Esophagus (tissue), 2 donors: Measurements from ENCODE around the gene NPIPA7. TPM values are rescaled to one million over a fixed set of nuclear protein-coding genes. Genes with fewer than 3 reads are reported as not detected.
"Not testable (repeated sequence)": the region's sequence is repeated elsewhere in the genome, so short reads cannot be mapped to it uniquely, and the experiment has no call there.

ENCODE experiments used
- H3K27ac ChIP-seq, 2 donors: one replicate each; pipeline ENCODE4 v1.5.1; 2013; ENCODE audit warnings: low read depth in 2 of 2, mild to moderate bottlenecking in 2 of 2, inconsistent platforms in 1 of 2, low read length in 1 of 2, moderate library complexity in 1 of 2
- H3K27me3 ChIP-seq, 2 donors: one replicate each; pipeline ENCODE4 v1.6.1; 2013; ENCODE audit warnings: low read length in 2 of 2, control low read depth in 1 of 2, mild to moderate bottlenecking in 1 of 2; ENCODE audit not compliant: insufficient read depth in 2 of 2, control insufficient read depth in 1 of 2
- H3K36me3 ChIP-seq, 2 donors: one replicate each; pipeline ENCODE4 v1.6.1; 2013; ENCODE audit warnings: low read length in 1 of 2; ENCODE audit not compliant: control insufficient read depth in 2 of 2, insufficient read depth in 2 of 2
- H3K4me1 ChIP-seq, 2 donors: one replicate each; pipeline ENCODE4 v1.6.1; 2013; ENCODE audit warnings: low read length in 1 of 2; ENCODE audit not compliant: control insufficient read depth in 2 of 2, insufficient read depth in 2 of 2
- H3K4me3 ChIP-seq, 2 donors: one replicate each; pipeline ENCODE4 v1.5.1; 2013; ENCODE audit warnings: low read length in 2 of 2, mild to moderate bottlenecking in 2 of 2, low read depth in 1 of 2, moderate library complexity in 1 of 2
- H3K9me3 ChIP-seq, 2 donors: one replicate each; pipeline ENCODE4 v1.6.1; 2013; ENCODE audit warnings: mild to moderate bottlenecking in 2 of 2, low read depth in 1 of 2, low read length in 1 of 2, moderate library complexity in 1 of 2; ENCODE audit not compliant: control insufficient read depth in 2 of 2, insufficient read depth in 1 of 2
- WGBS, 2 donors: extraction: QIAGEN DNeasy Blood & Tissue Kit; methylation state at CpG; one replicate each; pipeline ENCODE4 v1.1.7; 2013; 5-methylcytosine and 5-hydroxymethylcytosine counted together
- polyA plus RNA-seq, 2 donors: library from polyadenylated mRNA; stranded (reverse); fragments of 200-250 nt; gene quantifications; one replicate each; pipeline ENCODE4 v1.2.3, GENCODE V29; 2013
- donor health status: healthy with polysubstance abuse.
- donor health status: Bipolar disorder and iron deficiency.

Gene NPIPA7
- polyA plus RNA-seq, 2 donors = 13.6 to 42.0 TPM

DNA sequence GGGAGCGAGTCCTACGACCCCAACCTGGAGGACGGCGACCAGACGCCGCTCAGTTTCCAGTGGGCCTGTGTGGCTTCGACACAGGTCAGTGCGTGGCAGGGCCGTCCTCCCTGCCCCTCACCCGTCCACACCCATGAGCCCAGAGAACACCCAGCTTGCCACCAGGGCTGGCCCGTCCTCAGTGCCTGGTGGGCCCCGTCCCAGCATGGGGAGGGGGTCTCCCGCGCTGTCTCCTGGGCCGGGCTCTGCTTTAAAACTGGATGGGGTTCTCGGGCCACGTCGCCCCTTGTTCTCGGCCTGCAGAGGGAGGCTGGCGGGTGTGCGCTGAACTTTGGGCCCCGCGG is 11.7 kb upstream of the NPIPA7 start:
- no CpG with 5 or more reads among the region's 23 CpGs for WGBS, 2 donors

GRCh38 chr16:16369081-16369856 is 9.7 kb upstream of the NPIPA7 start:
- H3K27ac ChIP-seq, H3K4me1 ChIP-seq, H3K9me3 ChIP-seq, H3K4me3 ChIP-seq, H3K27me3 ChIP-seq, H3K36me3 ChIP-seq: not testable (repeated sequence)
- 45 to 47% methylated on average over 25 to 31 of the region's 45 CpGs for WGBS, 2 donors

More for the DNA sequence above, 11.7 kb upstream of the NPIPA7 start:
- not testable (repeated sequence) for H3K27me3 ChIP-seq, H3K9me3 ChIP-seq, H3K4me1 ChIP-seq, H3K36me3 ChIP-seq, H3K4me3 ChIP-seq, H3K27ac ChIP-seq

DNA sequence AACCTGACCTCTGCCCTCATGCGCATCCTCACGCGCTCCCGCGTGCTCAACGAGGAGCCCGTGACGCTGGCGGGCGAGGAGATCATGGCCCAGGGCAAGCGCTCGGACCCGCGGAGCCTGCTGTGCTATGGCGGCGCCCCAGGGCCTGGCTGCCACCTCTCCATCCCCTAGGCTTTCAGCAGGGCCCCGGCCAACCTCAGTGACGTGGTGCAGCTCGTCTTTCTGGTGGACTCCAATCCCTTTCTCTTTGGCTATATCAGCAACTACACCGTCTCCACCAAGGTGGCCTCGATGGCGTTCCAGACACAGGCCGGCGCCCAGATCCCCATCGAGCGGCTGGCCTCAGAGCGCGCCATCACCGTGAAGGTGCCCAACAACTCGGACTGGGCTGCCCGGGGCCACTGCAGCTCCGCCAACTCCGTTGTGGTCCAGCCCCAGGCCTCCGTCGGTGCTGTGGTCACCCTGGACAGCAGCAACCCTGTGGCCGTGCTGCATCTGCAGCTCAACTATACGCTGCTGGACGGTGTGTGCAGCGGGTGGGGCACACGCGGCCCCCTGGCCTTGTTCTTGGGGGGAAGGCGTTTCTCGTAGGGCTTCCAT is 7.7 kb upstream of the NPIPA7 start:
- WGBS, 2 donors = 88 to 89% methylated on average over 5 to 27 of the region's 43 CpGs
- not testable (repeated sequence) for H3K9me3 ChIP-seq, H3K27me3 ChIP-seq, H3K36me3 ChIP-seq, H3K4me1 ChIP-seq, H3K4me3 ChIP-seq, H3K27ac ChIP-seq

DNA sequence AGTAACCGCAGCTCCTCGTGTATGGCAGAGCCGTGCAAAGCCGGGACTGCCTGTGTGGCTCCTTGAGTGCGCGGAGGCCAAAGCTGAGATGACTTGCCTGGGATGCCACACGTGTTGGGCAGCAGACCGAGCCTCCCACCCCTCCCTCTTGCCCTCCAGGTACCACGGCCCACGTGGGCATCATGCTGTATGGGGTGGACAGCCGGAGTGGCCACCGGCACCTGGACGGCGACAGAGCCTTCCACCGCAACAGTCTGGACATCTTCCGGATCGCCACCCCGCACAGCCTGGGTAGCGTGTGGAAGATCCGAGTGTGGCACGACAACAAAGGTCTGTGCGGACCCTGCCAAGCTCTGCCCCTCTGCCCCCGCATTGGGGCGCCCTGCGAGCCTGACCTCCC is 4.7 kb upstream of the NPIPA7 start:
- WGBS, 2 donors = 85 to 89% methylated on average over 7 to 11 of the region's 25 CpGs
- not testable (repeated sequence) for H3K27ac ChIP-seq, H3K27me3 ChIP-seq, H3K4me1 ChIP-seq, H3K9me3 ChIP-seq, H3K4me3 ChIP-seq, H3K36me3 ChIP-seq

DNA sequence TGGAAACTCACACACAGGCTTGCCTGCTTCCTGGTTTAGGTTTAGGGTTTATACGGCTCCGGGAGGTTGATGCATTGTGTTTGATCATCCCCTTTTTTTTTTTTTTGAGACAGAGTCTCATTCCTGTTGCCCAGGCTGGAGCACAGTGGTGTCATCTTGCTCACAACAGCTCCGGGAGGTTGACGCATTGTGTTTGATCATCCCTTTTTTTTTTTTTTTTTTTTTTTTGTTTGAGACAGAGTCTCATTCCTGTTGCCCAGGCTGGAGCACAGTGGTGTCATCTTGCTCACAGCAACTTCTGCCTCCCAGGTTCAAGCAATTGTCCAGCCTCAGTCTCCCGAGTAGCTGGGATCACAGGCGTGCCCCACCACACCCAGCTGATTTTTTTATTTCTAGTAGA is 20.7 kb downstream of the NPIPA7 start:
- H3K27me3 ChIP-seq, H3K27ac ChIP-seq, H3K36me3 ChIP-seq, H3K9me3 ChIP-seq, H3K4me1 ChIP-seq, H3K4me3 ChIP-seq: not testable (repeated sequence)
- WGBS, 2 donors = no CpG with 5 or more reads among the region's 6 CpGs

GRCh38 chr16:16402333-16402732 is 23.4 kb downstream of the NPIPA7 start:
- H3K36me3 ChIP-seq, H3K4me3 ChIP-seq, H3K27me3 ChIP-seq, H3K4me1 ChIP-seq, H3K27ac ChIP-seq, H3K9me3 ChIP-seq: not testable (repeated sequence)
- WGBS, 2 donors = no CpG with 5 or more reads among the region's 2 CpGs

GRCh38 chr16:16404283-16404682 is 25.3 kb downstream of the NPIPA7 start:
- H3K9me3 ChIP-seq, H3K4me3 ChIP-seq, H3K36me3 ChIP-seq, H3K27me3 ChIP-seq, H3K4me1 ChIP-seq, H3K27ac ChIP-seq: not testable (repeated sequence)
- WGBS, 2 donors = no CpG with 5 or more reads among the region's 1 CpG

GRCh38 chr16:16405421-16405820 is 26.5 kb downstream of the NPIPA7 start:
- not testable (repeated sequence) for H3K36me3 ChIP-seq, H3K4me1 ChIP-seq, H3K9me3 ChIP-seq, H3K27ac ChIP-seq, H3K27me3 ChIP-seq, H3K4me3 ChIP-seq
- WGBS, 2 donors = no CpG with 5 or more reads among the region's 5 CpGs

DNA sequence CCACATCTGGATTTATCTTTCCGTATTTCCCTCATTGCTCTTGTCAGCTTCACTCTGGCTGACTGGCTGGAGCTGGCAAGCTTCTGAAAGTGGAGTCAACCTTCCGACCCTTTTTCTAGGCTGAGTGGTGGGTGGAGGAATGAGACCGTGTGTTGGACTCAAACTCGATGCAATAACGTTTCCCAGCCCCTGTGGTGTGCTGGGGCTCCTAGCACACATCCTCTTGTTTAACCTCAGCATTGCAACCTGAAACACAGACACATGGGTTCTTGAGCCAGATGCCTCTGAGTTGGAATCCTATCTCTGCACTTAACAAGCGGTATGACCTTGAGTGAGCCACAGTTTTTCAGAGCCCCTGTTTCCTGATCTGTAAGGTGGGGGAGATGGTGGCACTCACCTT is 29.5 kb downstream of the NPIPA7 start:
- WGBS, 2 donors = 74 to 78% methylated on average over 1 to 2 of the region's 6 CpGs
- not testable (repeated sequence) for H3K4me3 ChIP-seq, H3K36me3 ChIP-seq, H3K27me3 ChIP-seq, H3K9me3 ChIP-seq, H3K27ac ChIP-seq, H3K4me1 ChIP-seq

GRCh38 chr16:16413773-16414172 is 34.8 kb downstream of the NPIPA7 start:
- H3K9me3 ChIP-seq, H3K36me3 ChIP-seq, H3K4me1 ChIP-seq, H3K4me3 ChIP-seq, H3K27ac ChIP-seq, H3K27me3 ChIP-seq: not testable (repeated sequence)
- no CpG with 5 or more reads among the region's 1 CpG for WGBS, 2 donors
